ENCODE data around the gene STK17A. TPM values are rescaled to one million over a fixed set of nuclear protein-coding genes. Genes with fewer than 3 reads are reported as not detected.

The STK17A gene
- 60.5 and 70.4 TPM in 2 replicates for total RNA-seq

DNA sequence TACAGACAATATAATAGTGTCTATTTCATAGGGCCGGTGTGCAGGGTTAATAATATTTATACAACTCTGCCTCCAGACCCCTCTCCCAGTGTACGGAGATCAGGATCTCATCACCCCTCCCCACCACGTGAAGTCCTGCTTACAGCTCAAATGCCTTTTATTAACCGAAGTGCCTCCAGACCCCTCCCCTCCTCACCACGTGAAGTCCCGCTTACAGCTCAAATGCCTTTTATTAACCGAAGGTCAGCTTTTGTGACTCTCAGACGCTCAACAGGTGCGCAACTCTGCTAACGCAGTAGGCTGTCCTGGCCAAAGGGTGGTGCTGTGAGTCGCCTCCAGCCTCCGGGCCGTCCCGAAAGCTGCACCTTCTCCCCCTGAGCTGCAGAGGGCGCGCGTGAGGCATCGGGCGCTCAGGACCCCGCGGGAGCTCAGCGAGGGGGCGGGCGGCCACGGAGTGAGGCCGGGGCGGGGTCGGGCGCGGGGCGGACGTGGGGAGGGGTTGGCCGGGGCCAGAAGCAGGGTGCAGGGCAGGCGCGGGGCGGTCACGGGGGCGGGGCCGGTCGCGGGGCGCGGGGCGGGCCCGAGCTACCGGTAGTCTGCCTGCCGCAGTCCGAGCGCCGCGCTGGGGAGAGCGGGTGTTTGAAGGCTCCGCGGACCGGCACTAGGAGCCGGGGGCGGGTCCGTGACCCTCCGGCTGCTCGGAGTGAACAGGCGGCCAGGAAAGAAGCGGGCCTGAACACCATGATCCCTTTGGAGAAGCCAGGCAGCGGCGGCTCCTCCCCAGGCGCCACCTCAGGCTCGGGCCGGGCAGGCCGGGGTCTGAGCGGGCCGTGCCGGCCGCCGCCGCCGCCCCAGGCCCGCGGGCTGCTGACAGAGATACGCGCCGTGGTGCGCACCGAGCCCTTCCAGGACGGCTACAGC is at the start of gene STK17A:
STK17A (plus strand) TSS at position 606 of the 921 bp plus-strand sequence; CDS start at position 742, 136 bp downstream.

Other genes starting within 250 kb of the STK17A start
- 46.1 and 51.4 TPM in 2 replicates for gene COA1, start 146.4 kb downstream of the STK17A start, total RNA-seq
- 93.4 and 113 TPM in 2 replicates for gene BLVRA, start 175.6 kb downstream of the STK17A start, total RNA-seq